Spleen (tissue), 11 donors: ENCODE measurements around the gene TMEM273. TPM values are rescaled to one million over a fixed set of nuclear protein-coding genes. Genes with fewer than 3 reads are reported as not detected.
A peak's percentile ranks its signal among the peaks of the same experiment; 100 is the strongest.

ENCODE experiments used
- DNase-seq: peaks from one replicate; pipeline ENCODE4 v3.0.0-alpha.2; 2020
- H3K27ac ChIP-seq, 8 donors: fragments of 200-600 bp; sonication (generic) in 7 of 8; 1 replicate in 4 of 8; 2 replicates in 4 of 8; pipeline versions ENCODE4 v1.5.0 to v1.8.0; 2016 to 2021; ENCODE audit warnings: inconsistent platforms in 4 of 8, mild to moderate bottlenecking in 4 of 8, moderate library complexity in 1 of 8
- H3K27me3 ChIP-seq, 7 donors: fragments of 200-600 bp; sonication (generic) in 6 of 7; replicated peaks in 1 of 7; 1 replicate in 4 of 7; 2 replicates in 3 of 7; pipeline versions ENCODE4 v1.5.0 to v1.8.0; 2016 to 2021; ENCODE audit warnings: inconsistent platforms in 3 of 7, mild to moderate bottlenecking in 1 of 7
- H3K36me3 ChIP-seq, 6 donors: fragments of 200-600 bp; sonication (generic) in 5 of 6; 1 replicate in 4 of 6; 2 replicates in 2 of 6; pipeline versions ENCODE4 v1.5.0 to v1.8.0; 2016 to 2021; ENCODE audit warnings: inconsistent platforms in 2 of 6
- H3K4me1 ChIP-seq, 6 donors: fragments of 200-600 bp; sonication (generic) in 5 of 6; 1 replicate in 3 of 6; 2 replicates in 3 of 6; pipeline versions ENCODE4 v1.5.0 to v1.8.0; 2016 to 2021; ENCODE audit warnings: inconsistent platforms in 3 of 6
- H3K4me3 ChIP-seq, 8 donors: fragments of 200-600 bp; sonication (generic) in 7 of 8; 1 replicate in 4 of 8; 2 replicates in 4 of 8; pipeline versions ENCODE4 v1.5.0 to v1.8.0; 2016 to 2021; ENCODE audit warnings: inconsistent platforms in 4 of 8, mild to moderate bottlenecking in 4 of 8, moderate library complexity in 2 of 8
- H3K9me3 ChIP-seq, 8 donors: fragments of 200-600 bp; sonication (generic) in 7 of 8; 1 replicate in 4 of 8; 2 replicates in 4 of 8; pipeline versions ENCODE4 v1.5.0 to v1.8.0; 2016 to 2021; ENCODE audit warnings: inconsistent platforms in 4 of 8
- POLR2A ChIP-seq, 3 donors: fragments of 450-650 bp; IDR thresholded peaks; one replicate each; pipeline ENCODE4 v1.5.1; 2017; ENCODE audit warnings: antibody characterized with exemption in 3 of 3, mild to moderate bottlenecking in 1 of 3
- POLR2AphosphoS5 ChIP-seq, 3 donors: sonication (generic); formaldehyde crosslinking; IDR thresholded peaks; one replicate each; pipeline ENCODE4 v1.5.1; 2017; ENCODE audit warnings: antibody characterized with exemption in 3 of 3
- WGBS, 5 donors: extraction: QIAGEN DNeasy Blood & Tissue Kit in 3 of 5; methylation state at CpG; one replicate each; pipeline versions ENCODE4 v1.1.5 to v1.1.7; 2013 to 2018; 5-methylcytosine and 5-hydroxymethylcytosine counted together
- intact Hi-C: fragments of 100-400 bp; cut with DNase I; formaldehyde crosslinking; loops from one replicate; pipeline ENCODE4 v1.15.0; 2023; ENCODE audit warnings: low total_unique reads
- polyA plus RNA-seq, 3 donors: library from polyadenylated mRNA; stranded (reverse); fragments of 200-250 nt; gene quantifications; one replicate each; pipeline ENCODE4 v1.2.1, GENCODE V29; 2013
- total RNA-seq, 7 donors: library from RNA; depleted of rRNA in 3 of 7; stranded (reverse); fragments of >200 nt in 3 of 7; fragmentation: NEBNext Ultra II Directional in 4 of 7; extraction: Animal tissue kit (Norgen Biotek cat#: 25700) in 4 of 7; gene quantifications; one replicate each; pipeline versions ENCODE4 v1.1.0 to v1.2.1, GENCODE V29; 2016 to 2021
- TF ChIP-seq, protein P1 (sequence below), 11 experiments: fragments of 200-600 bp in 7 of 11; fragments of 450-650 bp in 4 of 11; sonication (generic) in 4 of 11; IDR thresholded peaks in 8 of 11; conservative IDR thresholded peaks in 3 of 11; 1 replicate in 7 of 11; 2 replicates in 4 of 11; pipeline versions ENCODE4 v1.4.0 to v1.8.0; 2016 to 2021; ENCODE audit warnings: antibody characterized with exemption in 11 of 11, inconsistent platforms in 4 of 11, mild to moderate bottlenecking in 1 of 11
- donor health status: healthy with polysubstance abuse.
- donor health status: DM: no; HTN: no; CAD: no; lungs with moderate emphysema.
- donor health status: DM: no; HTN: no; CAD: no.
- donor health status: Bipolar disorder and iron deficiency.
- donor health status: healthy.
- donor health status: DM: no; HTN: no; CAD: no.
- donor health status: DM: yes; HTN: yes; CAD: no.

TMEM273 gene
- total and polyA plus RNA-seq, 10 donors = 25.6 to 64.5 (median 33.4) TPM

DNA sequence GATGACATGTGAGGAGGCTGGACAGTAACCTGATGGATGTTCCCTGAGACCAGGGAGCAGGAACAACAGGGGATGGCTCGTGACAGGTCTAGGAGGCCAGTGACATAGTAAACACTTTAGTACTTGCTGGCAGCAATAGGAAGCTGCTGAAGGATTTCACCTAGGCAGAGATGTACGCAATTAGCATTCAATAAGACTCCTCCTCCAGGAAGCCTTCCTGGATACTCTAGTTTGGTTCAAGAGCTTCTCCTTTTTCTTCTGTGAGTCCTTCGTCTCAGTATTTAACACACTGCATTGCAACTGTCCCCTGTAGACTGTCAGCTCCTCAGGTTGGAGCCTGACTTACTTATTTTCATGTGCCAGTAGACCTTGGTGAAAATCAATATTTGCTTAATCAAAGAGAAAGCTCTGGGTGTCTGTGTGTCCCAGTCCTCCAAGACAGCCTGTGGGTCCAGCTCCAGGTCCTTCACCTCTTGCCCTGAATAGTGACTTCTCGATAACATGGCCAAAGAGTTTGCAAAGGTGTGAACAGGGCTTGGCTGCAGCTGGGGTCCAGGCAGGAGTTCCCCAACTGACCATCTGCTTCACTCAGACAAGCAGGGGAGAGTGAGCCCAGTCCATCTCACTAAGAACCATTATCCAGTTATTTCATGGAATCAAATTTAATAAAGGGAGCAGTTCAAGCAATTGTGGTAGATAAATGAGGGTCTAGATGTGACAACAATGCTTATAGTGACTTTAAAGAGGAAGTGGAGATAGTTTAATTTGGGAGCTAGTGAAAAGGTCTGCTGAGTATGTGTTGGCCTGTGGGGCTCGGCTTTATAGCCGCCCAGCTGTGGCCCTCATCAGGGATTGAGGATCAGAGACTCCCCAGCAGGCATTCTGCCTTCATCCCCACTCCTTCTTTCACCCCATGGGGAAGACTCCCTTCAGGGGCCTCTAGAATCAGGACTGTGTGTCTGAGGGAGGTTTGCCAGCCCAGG is 9.4 kb downstream of the TMEM273 start:
- TF ChIP-seq, protein P1, sequence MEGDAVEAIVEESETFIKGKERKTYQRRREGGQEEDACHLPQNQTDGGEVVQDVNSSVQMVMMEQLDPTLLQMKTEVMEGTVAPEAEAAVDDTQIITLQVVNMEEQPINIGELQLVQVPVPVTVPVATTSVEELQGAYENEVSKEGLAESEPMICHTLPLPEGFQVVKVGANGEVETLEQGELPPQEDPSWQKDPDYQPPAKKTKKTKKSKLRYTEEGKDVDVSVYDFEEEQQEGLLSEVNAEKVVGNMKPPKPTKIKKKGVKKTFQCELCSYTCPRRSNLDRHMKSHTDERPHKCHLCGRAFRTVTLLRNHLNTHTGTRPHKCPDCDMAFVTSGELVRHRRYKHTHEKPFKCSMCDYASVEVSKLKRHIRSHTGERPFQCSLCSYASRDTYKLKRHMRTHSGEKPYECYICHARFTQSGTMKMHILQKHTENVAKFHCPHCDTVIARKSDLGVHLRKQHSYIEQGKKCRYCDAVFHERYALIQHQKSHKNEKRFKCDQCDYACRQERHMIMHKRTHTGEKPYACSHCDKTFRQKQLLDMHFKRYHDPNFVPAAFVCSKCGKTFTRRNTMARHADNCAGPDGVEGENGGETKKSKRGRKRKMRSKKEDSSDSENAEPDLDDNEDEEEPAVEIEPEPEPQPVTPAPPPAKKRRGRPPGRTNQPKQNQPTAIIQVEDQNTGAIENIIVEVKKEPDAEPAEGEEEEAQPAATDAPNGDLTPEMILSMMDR (IDR thresholded peaks at IDR 0.05 in 8 of 11, conservative IDR thresholded peaks at IDR 0.05 in 3 of 11) = no peak
- TF ChIP-seq POLR2AphosphoS5 (IDR thresholded peaks at IDR 0.05) (no peak), POLR2A (IDR thresholded peaks at IDR 0.05) (no peak)
- Histone ChIP-seq H3K27ac (peak overlapping the region in 4 of 8 donors; percentile 1 to 75 (median 66)), H3K27me3 (no peaks in the 10 kb centered on the region), H3K4me1 (peaks cover 22 to 93% (median 69%) of the 10 kb centered on the region in 6 donors), H3K9me3 (no peaks in the 10 kb centered on the region), H3K4me3 (no peak overlapping the region), H3K36me3 (no peaks in the 10 kb centered on the region)
- no peak for DNase-seq
- WGBS, 5 donors = 75 to 79% (median 79%) methylated on average over 6 of the region's 6 CpGs
- intact Hi-C loops = no loop called here

DNA sequence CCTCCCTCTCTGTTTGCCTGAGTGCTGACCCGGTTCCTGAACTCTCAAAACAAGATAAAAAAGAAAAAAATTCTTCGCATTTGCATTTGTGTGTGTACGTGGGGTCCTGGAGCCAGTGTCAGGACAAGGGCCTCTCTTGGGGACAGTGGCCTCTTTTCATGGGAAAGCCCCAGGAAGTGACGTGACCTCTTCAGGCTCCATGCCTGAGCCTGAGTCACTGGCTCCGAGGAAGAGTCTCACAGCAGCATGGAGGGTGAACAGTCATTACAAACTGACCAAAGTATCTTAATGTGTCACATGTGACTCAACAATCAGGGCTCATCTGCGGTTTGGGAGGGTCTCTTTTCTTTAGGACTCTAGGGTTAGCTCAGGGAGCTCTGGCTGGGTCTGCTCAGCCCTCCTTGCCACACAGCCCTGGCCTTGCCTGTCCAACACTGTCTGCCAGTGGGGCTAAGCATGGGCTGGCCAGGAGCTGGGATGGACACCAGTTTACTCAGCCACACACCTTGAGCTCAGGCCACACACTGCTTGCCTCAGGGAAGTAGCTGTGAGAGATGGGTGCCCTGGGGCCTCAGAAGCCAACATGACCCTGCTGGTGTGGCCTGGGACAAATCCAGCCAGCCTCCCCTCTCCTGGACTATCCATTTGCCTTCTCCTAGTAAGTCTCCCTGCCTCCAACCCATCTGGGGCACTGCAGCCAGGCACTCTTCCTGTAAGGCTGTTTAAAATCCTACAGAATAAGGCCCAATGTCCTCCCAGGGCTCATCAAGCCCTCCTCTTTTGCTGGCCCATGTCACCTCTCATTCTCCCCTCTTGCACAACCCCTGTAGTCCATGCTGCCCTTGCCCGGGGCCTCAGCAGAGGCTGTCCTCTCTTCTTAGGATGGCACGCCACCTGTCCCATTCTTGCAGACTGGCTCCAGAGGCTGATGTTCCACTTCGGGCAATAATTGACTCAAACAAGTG is 10.5 kb downstream of the TMEM273 start:
- WGBS, 5 donors = 38 to 60% (median 46%) methylated on average over 9 of the region's 9 CpGs
- DNase-seq = no peak
- H3K27me3 ChIP-seq = no peaks in the 10 kb centered on the region
- H3K27ac ChIP-seq = peak overlapping the region; percentile 11 to 75 (median 58)
- TF ChIP-seq POLR2AphosphoS5 (IDR thresholded peaks at IDR 0.05) = no peak
- H3K36me3 ChIP-seq = no peaks in the 10 kb centered on the region
- H3K4me3 ChIP-seq = no peak overlapping the region
- no peaks in the 10 kb centered on the region for H3K9me3 ChIP-seq
- intact Hi-C loops = no loop called here
- peaks cover 16 to 90% (median 65%) of the 10 kb centered on the region in 6 donors for H3K4me1 ChIP-seq

DNA sequence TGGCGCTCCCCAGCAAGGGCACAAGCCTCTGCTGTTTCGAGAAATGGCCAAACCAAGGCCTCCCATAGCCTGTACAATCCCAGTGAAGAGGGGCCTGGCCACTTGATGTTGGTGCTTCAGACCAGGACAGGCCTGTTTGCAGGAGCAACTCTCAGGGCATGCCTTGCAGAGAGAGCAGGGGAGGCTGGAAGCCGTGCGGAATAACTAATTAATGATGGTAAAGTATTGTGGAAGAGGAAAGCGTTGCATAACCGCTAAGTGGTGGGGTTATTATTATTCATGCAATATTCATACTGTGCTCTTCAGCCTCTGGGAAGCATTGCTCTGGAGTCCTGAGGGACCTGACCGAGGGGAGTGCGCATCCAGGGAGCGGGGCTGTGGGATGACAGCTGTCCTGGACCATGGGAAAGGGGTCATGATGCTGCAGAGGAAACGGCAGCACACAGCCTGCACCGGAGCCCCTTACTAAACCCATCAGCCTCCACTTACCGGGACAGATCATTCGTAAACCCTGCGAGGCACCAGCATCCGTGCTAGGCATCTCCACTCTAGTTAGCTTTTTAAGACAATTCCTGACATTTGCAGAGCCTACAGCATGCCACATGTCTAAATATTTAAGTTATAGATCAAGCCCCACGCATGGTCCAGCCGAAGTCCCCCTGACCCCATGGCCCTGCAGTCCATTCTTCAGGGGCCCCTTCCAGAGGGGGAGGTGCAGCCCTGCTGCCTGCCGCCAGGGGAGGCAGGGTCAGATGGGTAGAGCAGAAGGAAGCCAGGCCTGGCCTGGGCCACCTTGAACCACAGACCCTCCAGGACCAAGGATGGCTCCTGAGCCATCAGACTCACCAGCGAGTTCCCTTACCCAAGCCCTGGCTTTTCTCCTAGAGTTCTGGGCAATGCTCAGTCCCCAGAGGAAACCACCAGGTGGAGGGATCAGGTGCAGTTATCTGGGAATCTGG is 11.6 kb downstream of the TMEM273 start:
- no peak for DNase-seq
- TF ChIP-seq POLR2A (IDR thresholded peaks at IDR 0.05) (no peak), POLR2AphosphoS5 (IDR thresholded peaks at IDR 0.05) (no peak)
- TF ChIP-seq, protein P1 (IDR thresholded peaks at IDR 0.05 in 8 of 11, conservative IDR thresholded peaks at IDR 0.05 in 3 of 11) = no peak
- no peaks in the 10 kb centered on the region for H3K36me3 ChIP-seq
- no peaks in the 10 kb centered on the region for H3K27me3 ChIP-seq
- intact Hi-C loops = no loop called here
- H3K4me3 ChIP-seq = no peak overlapping the region
- no peaks in the 10 kb centered on the region for H3K9me3 ChIP-seq
- peaks cover 13 to 90% (median 64%) of the 10 kb centered on the region in 6 donors for H3K4me1 ChIP-seq
- peak overlapping the region in 7 of 8 donors; percentile 11 to 75 (median 56) for H3K27ac ChIP-seq
- WGBS, 5 donors = 86 to 92% (median 91%) methylated on average over 15 to 19 of the region's 19 CpGs
